HG03196 (cell line): Measurements from ENCODE around the gene ZNF672.
"Not testable (repeated sequence)": the region's sequence is repeated elsewhere in the genome, so short reads cannot be mapped to it uniquely, and the experiment has no call there.

Experiments used
- ATAC-seq: cut with Tn5 transposase; IDR thresholded peaks from one replicate; pipeline ENCODE4 v1.9.1; 2021; ENCODE audit not compliant: unreplicated experiment

Gene ZNF672

GRCh38 chr1:248812736-248813425 lies 25.1 kb upstream of the ZNF672 start:
- ATAC-seq = no peak

- ATAC-seq = no peak
These were observed 24.5 kb upstream of the ZNF672 start for GRCh38 chr1:248813546-248813945.

GRCh38 chr1:248814351-248814750 lies 23.7 kb upstream of the ZNF672 start:
- ATAC-seq = no peak

GRCh38 chr1:248815407-248816034 lies 22.5 kb upstream of the ZNF672 start:
- no peak for ATAC-seq

- ATAC-seq = no peak
These were observed 21.8 kb upstream of the ZNF672 start for GRCh38 chr1:248816042-248816851.

- ATAC-seq = no peak
These were observed 21.0 kb upstream of the ZNF672 start for GRCh38 chr1:248817065-248817464.

GRCh38 chr1:248818505-248819374 lies 19.3 kb upstream of the ZNF672 start:
- ATAC-seq = no peak

- ATAC-seq = no peak
These were observed 17.9 kb upstream of the ZNF672 start for GRCh38 chr1:248820041-248820585.

- no peak for ATAC-seq
These were observed 16.9 kb upstream of the ZNF672 start for GRCh38 chr1:248821101-248821500.

GRCh38 chr1:248821641-248822040 lies 16.4 kb upstream of the ZNF672 start:
- no peak for ATAC-seq

GRCh38 chr1:248822148-248823032 lies 15.6 kb upstream of the ZNF672 start:
- ATAC-seq = no peak

GRCh38 chr1:248823517-248824001 lies 14.5 kb upstream of the ZNF672 start:
- ATAC-seq = no peak

- ATAC-seq = no peak
These were observed 13.7 kb upstream of the ZNF672 start for GRCh38 chr1:248824301-248824700.

GRCh38 chr1:248824701-248825100 lies 13.3 kb upstream of the ZNF672 start:
- no peak for ATAC-seq

GRCh38 chr1:248825136-248825535 lies 12.9 kb upstream of the ZNF672 start:
- no peak for ATAC-seq

GRCh38 chr1:248825573-248825908 lies 12.5 kb upstream of the ZNF672 start:
- peak; percentile 7 for ATAC-seq

- peak; percentile 95 for ATAC-seq
These were observed 11.9 kb upstream of the ZNF672 start, which contains the start of gene SH3BP5L for GRCh38 chr1:248825909-248826760. SH3BP5L (minus strand) TSS chr1:248825915; CDS start chr1:248824935, 980 bp downstream.

GRCh38 chr1:248828845-248829244 lies 9.2 kb upstream of the ZNF672 start:
- ATAC-seq = no peak

- not testable (repeated sequence) for ATAC-seq
These were observed 7.4 kb upstream of the ZNF672 start for GRCh38 chr1:248830718-248831017.
